Measurements from ENCODE around the gene RPS4Y2. TPM values are rescaled to one million over a fixed set of nuclear protein-coding genes. Genes with fewer than 3 reads are reported as not detected.

RPS4Y2 gene
- not detected for total RNA-seq (2021; ENCODE audit: unreplicated experiment)
- not detected in 2 replicates for polyA plus RNA-seq (2012)
- Bru-seq, nascent RNA = not detected
- BruChase-seq, experiment 1, labeled RNA remaining after a 6-hour chase = not detected
- not detected for BruChase-seq, experiment 2, labeled RNA remaining after a 2-hour chase
- long read RNA-seq = 0 reads

DNA sequence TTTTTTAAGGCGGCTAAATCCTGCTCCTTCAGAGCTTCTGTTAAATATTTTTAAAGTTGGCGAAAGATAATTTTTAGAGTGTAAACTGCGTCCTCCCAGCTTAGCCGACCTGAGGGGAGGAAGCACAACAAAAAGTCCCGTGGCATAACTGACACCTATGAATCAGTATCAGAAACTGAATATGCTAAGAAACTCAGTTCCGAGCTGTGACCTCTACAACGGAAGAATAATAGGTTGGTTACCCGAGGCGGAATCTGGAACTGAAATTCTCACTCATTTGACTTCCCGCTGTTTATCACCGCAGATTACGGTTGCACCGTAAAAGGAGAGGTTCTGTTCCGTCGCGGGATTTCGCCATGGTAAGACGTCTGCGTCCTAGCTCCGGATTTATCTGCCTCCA is at the start of gene RPS4Y2:
Gene RPS4Y2 (plus strand): TSS at position 301 of the 400 bp plus-strand sequence. CDS start 56 bp downstream, at position 357.
- BruUV-seq (replicated peaks) = no TSS peak
- H3K4me1 ChIP-seq (ENCODE audit: control insufficient read depth in 1 of 2, insufficient read depth in 2 of 2, low read length in 2 of 2) = no peaks in the 10 kb centered on the region
- H3K4me3 ChIP-seq (replicated peaks in 1 of 2; ENCODE audit: low read depth in 1 of 2, low read length in 2 of 2) = no peak within 1 kb of the TSS
- no peak within 1 kb of the TSS for H3K4me2 ChIP-seq (ENCODE audit: low read length)
- H3K27ac ChIP-seq (ENCODE audit: low read depth, low read length) = no peak within 1 kb of the TSS
- ATAC-seq = no peak
- POLR2A ChIA-PET = no interaction called here
- RAD21 ChIA-PET (ENCODE audit: low non-redundant PET in 1 of 2, low total read pairs in 2 of 2, uncharacterized antibody in 2 of 2, unreplicated experiment in 2 of 2) = no interaction called here
- no peaks in the 10 kb centered on the region for H4K20me1 ChIP-seq (ENCODE audit: insufficient read depth)
- no peak within 1 kb of the TSS for H3K9ac ChIP-seq (ENCODE audit: low read length)
- TF ChIP-seq SRF (IDR thresholded peaks at IDR 0.05; ENCODE audit: low read depth) (no peak), SP1 (IDR thresholded peaks at IDR 0.05; ENCODE audit: low read depth) (no peak), EZH2 (IDR thresholded peaks at IDR 0.05) (no peak), SIN3A (IDR thresholded peaks at IDR 0.05; ENCODE audit: low read depth) (no peak), EZH2phosphoT487 (IDR thresholded peaks at IDR 0.05; ENCODE audit: borderline replicate concordance) (no peak), CBX3 (IDR thresholded peaks at IDR 0.05; ENCODE audit: low read depth) (no peak), TCF7L2 (IDR thresholded peaks at IDR 0.05; ENCODE audit: borderline replicate concordance, extremely low read depth, insufficient read depth, insufficient read length) (no peak), EGR1 (IDR thresholded peaks at IDR 0.05; ENCODE audit: low read depth) (no peak), YY1 (IDR thresholded peaks at IDR 0.05; ENCODE audit: extremely low read depth, insufficient replicate concordance, low read depth, low read length) (no peak), POLR2A (IDR thresholded peaks at IDR 0.05; ENCODE audit: borderline replicate concordance, extremely low read depth, insufficient read depth, insufficient read length) (no peak), ZNF274 (IDR thresholded peaks at IDR 0.05; ENCODE audit: low read depth, low read length) (no peak), JUND (IDR thresholded peaks at IDR 0.05) (no peak), CEBPB (IDR thresholded peaks at IDR 0.05; ENCODE audit: low read depth) (no peak)
- TF ChIP-seq, protein P1, sequence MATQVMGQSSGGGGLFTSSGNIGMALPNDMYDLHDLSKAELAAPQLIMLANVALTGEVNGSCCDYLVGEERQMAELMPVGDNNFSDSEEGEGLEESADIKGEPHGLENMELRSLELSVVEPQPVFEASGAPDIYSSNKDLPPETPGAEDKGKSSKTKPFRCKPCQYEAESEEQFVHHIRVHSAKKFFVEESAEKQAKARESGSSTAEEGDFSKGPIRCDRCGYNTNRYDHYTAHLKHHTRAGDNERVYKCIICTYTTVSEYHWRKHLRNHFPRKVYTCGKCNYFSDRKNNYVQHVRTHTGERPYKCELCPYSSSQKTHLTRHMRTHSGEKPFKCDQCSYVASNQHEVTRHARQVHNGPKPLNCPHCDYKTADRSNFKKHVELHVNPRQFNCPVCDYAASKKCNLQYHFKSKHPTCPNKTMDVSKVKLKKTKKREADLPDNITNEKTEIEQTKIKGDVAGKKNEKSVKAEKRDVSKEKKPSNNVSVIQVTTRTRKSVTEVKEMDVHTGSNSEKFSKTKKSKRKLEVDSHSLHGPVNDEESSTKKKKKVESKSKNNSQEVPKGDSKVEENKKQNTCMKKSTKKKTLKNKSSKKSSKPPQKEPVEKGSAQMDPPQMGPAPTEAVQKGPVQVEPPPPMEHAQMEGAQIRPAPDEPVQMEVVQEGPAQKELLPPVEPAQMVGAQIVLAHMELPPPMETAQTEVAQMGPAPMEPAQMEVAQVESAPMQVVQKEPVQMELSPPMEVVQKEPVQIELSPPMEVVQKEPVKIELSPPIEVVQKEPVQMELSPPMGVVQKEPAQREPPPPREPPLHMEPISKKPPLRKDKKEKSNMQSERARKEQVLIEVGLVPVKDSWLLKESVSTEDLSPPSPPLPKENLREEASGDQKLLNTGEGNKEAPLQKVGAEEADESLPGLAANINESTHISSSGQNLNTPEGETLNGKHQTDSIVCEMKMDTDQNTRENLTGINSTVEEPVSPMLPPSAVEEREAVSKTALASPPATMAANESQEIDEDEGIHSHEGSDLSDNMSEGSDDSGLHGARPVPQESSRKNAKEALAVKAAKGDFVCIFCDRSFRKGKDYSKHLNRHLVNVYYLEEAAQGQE (IDR thresholded peaks at IDR 0.05; ENCODE audit: low read depth) = no peak
- TF ChIP-seq, protein P2, sequence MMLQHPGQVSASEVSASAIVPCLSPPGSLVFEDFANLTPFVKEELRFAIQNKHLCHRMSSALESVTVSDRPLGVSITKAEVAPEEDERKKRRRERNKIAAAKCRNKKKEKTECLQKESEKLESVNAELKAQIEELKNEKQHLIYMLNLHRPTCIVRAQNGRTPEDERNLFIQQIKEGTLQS (IDR thresholded peaks at IDR 0.05) = no peak
- TF ChIP-seq, protein P3, sequence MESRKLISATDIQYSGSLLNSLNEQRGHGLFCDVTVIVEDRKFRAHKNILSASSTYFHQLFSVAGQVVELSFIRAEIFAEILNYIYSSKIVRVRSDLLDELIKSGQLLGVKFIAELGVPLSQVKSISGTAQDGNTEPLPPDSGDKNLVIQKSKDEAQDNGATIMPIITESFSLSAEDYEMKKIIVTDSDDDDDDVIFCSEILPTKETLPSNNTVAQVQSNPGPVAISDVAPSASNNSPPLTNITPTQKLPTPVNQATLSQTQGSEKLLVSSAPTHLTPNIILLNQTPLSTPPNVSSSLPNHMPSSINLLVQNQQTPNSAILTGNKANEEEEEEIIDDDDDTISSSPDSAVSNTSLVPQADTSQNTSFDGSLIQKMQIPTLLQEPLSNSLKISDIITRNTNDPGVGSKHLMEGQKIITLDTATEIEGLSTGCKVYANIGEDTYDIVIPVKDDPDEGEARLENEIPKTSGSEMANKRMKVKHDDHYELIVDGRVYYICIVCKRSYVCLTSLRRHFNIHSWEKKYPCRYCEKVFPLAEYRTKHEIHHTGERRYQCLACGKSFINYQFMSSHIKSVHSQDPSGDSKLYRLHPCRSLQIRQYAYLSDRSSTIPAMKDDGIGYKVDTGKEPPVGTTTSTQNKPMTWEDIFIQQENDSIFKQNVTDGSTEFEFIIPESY (IDR thresholded peaks at IDR 0.05; ENCODE audit: extremely low read depth, insufficient replicate concordance, low read length) = no peak
- TF ChIP-seq, protein P4, sequence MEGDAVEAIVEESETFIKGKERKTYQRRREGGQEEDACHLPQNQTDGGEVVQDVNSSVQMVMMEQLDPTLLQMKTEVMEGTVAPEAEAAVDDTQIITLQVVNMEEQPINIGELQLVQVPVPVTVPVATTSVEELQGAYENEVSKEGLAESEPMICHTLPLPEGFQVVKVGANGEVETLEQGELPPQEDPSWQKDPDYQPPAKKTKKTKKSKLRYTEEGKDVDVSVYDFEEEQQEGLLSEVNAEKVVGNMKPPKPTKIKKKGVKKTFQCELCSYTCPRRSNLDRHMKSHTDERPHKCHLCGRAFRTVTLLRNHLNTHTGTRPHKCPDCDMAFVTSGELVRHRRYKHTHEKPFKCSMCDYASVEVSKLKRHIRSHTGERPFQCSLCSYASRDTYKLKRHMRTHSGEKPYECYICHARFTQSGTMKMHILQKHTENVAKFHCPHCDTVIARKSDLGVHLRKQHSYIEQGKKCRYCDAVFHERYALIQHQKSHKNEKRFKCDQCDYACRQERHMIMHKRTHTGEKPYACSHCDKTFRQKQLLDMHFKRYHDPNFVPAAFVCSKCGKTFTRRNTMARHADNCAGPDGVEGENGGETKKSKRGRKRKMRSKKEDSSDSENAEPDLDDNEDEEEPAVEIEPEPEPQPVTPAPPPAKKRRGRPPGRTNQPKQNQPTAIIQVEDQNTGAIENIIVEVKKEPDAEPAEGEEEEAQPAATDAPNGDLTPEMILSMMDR (IDR thresholded peaks at IDR 0.05 in 2 of 3, conservative IDR thresholded peaks at IDR 0.05 in 1 of 3; ENCODE audit: borderline replicate concordance in 1 of 3, insufficient read depth in 1 of 3, low read depth in 2 of 3, low read length in 2 of 3) = no peak
- TF ChIP-seq, protein P5, sequence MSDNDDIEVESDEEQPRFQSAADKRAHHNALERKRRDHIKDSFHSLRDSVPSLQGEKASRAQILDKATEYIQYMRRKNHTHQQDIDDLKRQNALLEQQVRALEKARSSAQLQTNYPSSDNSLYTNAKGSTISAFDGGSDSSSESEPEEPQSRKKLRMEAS (IDR thresholded peaks at IDR 0.05) = no peak
- H3K9me3 ChIP-seq (ENCODE audit: control insufficient read depth in 1 of 2, insufficient read depth in 1 of 2, low read depth in 1 of 2, low read length in 2 of 2) = no peaks in the 10 kb centered on the region
- no peak for DNase-seq (ENCODE audit: low read depth, low spot score)
- no peaks in the 10 kb centered on the region for H3K36me3 ChIP-seq (ENCODE audit: control insufficient read depth in 1 of 2, insufficient read depth in 2 of 2, low read length in 2 of 2)
- no peaks in the 10 kb centered on the region for H3K79me2 ChIP-seq (ENCODE audit: insufficient read depth, low read length)
- H2AFZ ChIP-seq (ENCODE audit: low read depth, low read length, poor library complexity, severe bottlenecking) = no peak within 1 kb of the TSS
- intact Hi-C loops (cut with micrococcal nuclease) = no loop called here
- CTCF ChIA-PET = no interaction called here
- H3K9me2 ChIP-seq (ENCODE audit: insufficient read depth) = no peaks in the 10 kb centered on the region
- no peaks in the 10 kb centered on the region for H3K27me3 ChIP-seq (ENCODE audit: insufficient read depth, low read length)
